Body of pancreas (tissue), 4 donors: ENCODE measurements around the gene EXOSC7.

Source experiments
- CTCF ChIP-seq, 7 experiments: fragments of 450-650 bp in 4 of 7; fragments of 200-600 bp in 3 of 7; sonication (generic) in 3 of 7; IDR thresholded peaks; one replicate each; pipeline ENCODE4 v1.5.1; 2016 to 2019; ENCODE audit warnings: antibody characterized with exemption in 7 of 7
- POLR2A ChIP-seq, 3 donors: fragments of 450-650 bp; IDR thresholded peaks; one replicate each; pipeline ENCODE4 v1.6.1; 2016; ENCODE audit warnings: antibody characterized with exemption in 3 of 3, mild to moderate bottlenecking in 2 of 3

GRCh38 chr3:45011756-45012508 is 35.9 kb downstream of the EXOSC7 start:
- TF ChIP-seq CTCF (IDR thresholded peaks at IDR 0.05): no peak
- TF ChIP-seq POLR2A (IDR thresholded peaks at IDR 0.05): no peak
